Trophoblast cell (in vitro differentiated cells and primary cell): ENCODE measurements around the gene MYCN.

ENCODE experiments used
- DNase-seq, 2 donors: peaks; one replicate each; pipeline ENCODE4 v3.0.0-alpha.2; 2016
- H2AFZ ChIP-seq: 2 replicates; pipeline ENCODE4 v1.6.1; 2013; ENCODE audit warnings: low read length, moderate library complexity, mild to moderate bottlenecking; ENCODE audit not compliant: insufficient read depth, poor library complexity
- H2AK5ac ChIP-seq: 2 replicates; pipeline ENCODE4 v1.6.1; 2013; ENCODE audit warnings: mild to moderate bottlenecking, low read length
- H2BK120ac ChIP-seq: 2 replicates; pipeline ENCODE4 v1.6.1; 2013; ENCODE audit warnings: low read length, mild to moderate bottlenecking, moderate library complexity; ENCODE audit not compliant: insufficient read depth, poor library complexity
- H2BK12ac ChIP-seq: 2 replicates; pipeline ENCODE4 v1.6.1; 2013; ENCODE audit warnings: mild to moderate bottlenecking, low read length, moderate library complexity
- H2BK5ac ChIP-seq: 2 replicates; pipeline ENCODE4 v1.6.1; 2013; ENCODE audit warnings: low read length, low read depth, moderate library complexity, mild to moderate bottlenecking; ENCODE audit not compliant: poor library complexity
- H3K14ac ChIP-seq: 2 replicates; pipeline ENCODE4 v1.6.1; 2013; ENCODE audit warnings: mild to moderate bottlenecking, low read length
- H3K18ac ChIP-seq: 2 replicates; pipeline ENCODE4 v1.6.1; 2013; ENCODE audit warnings: mild to moderate bottlenecking, low read length
- H3K23ac ChIP-seq: 2 replicates; pipeline ENCODE4 v1.6.1; 2013; ENCODE audit warnings: low read length
- H3K27ac ChIP-seq: 2 replicates; pipeline ENCODE4 v1.5.1; 2013; ENCODE audit warnings: low read depth, mild to moderate bottlenecking, inconsistent platforms, low read length, moderate library complexity
- H3K27me3 ChIP-seq: 2 replicates; pipeline ENCODE4 v1.6.1; 2013; ENCODE audit warnings: inconsistent platforms, mild to moderate bottlenecking, low read length, moderate library complexity; ENCODE audit not compliant: insufficient read depth
- H3K36me3 ChIP-seq, 2 experiments: 1 replicate in 1 of 2; 2 replicates in 1 of 2; pipeline ENCODE4 v1.6.1; 2013; ENCODE audit warnings: low read length in 2 of 2, mild to moderate bottlenecking in 2 of 2, moderate library complexity in 1 of 2; ENCODE audit not compliant: insufficient read depth in 2 of 2, control insufficient read depth in 1 of 2
- H3K4ac ChIP-seq: 2 replicates; pipeline ENCODE4 v1.6.1; 2013; ENCODE audit warnings: low read depth, mild to moderate bottlenecking, low read length, moderate library complexity
- H3K4me1 ChIP-seq, 2 experiments: 1 replicate in 1 of 2; 2 replicates in 1 of 2; pipeline ENCODE4 v1.6.1; 2013; ENCODE audit warnings: low read length in 2 of 2, mild to moderate bottlenecking in 2 of 2, moderate library complexity in 1 of 2; ENCODE audit not compliant: insufficient read depth in 2 of 2, control insufficient read depth in 1 of 2
- H3K4me2 ChIP-seq: 2 replicates; pipeline ENCODE4 v1.6.1; 2013; ENCODE audit warnings: inconsistent platforms, mild to moderate bottlenecking, low read length, moderate library complexity
- H3K4me3 ChIP-seq: 2 replicates; pipeline ENCODE4 v1.5.1; 2013; ENCODE audit warnings: mild to moderate bottlenecking, low read depth, low read length, inconsistent platforms
- H3K79me1 ChIP-seq: one replicate; pipeline ENCODE4 v1.6.1; 2013; ENCODE audit warnings: low read length
- H3K79me2 ChIP-seq: 2 replicates; pipeline ENCODE4 v1.6.1; 2013; ENCODE audit warnings: low read length, mild to moderate bottlenecking; ENCODE audit not compliant: control insufficient read depth, insufficient read depth, poor library complexity
- H3K9ac ChIP-seq: 2 replicates; pipeline ENCODE4 v1.6.1; 2013; ENCODE audit warnings: mild to moderate bottlenecking, low read length
- H3K9me3 ChIP-seq: 2 replicates; pipeline ENCODE4 v1.6.1; 2013; ENCODE audit warnings: low read depth, mild to moderate bottlenecking, control low read depth, inconsistent platforms, low read length; ENCODE audit not compliant: insufficient read depth
- H4K12ac ChIP-seq: 2 replicates; pipeline ENCODE4 v1.6.1; 2013; ENCODE audit warnings: low read depth, mild to moderate bottlenecking, low read length, moderate library complexity
- H4K8ac ChIP-seq: 2 replicates; pipeline ENCODE4 v1.6.1; 2013; ENCODE audit warnings: low read depth, mild to moderate bottlenecking, low read length, moderate library complexity
- H4K91ac ChIP-seq: one replicate; pipeline ENCODE4 v1.6.1; 2013; ENCODE audit warnings: low read depth, mild to moderate bottlenecking, low read length, moderate library complexity
- WGBS: extraction: QIAGEN DNeasy Blood & Tissue Kit; methylation state at CpG from one replicate; pipeline ENCODE4 v1.1.7; 2013; ENCODE audit warnings: missing lambda C conversion rate; ENCODE audit not compliant: insufficient read length, insufficient coverage; ENCODE audit errors: extremely low coverage; 5-methylcytosine and 5-hydroxymethylcytosine counted together

The MYCN gene

DNA sequence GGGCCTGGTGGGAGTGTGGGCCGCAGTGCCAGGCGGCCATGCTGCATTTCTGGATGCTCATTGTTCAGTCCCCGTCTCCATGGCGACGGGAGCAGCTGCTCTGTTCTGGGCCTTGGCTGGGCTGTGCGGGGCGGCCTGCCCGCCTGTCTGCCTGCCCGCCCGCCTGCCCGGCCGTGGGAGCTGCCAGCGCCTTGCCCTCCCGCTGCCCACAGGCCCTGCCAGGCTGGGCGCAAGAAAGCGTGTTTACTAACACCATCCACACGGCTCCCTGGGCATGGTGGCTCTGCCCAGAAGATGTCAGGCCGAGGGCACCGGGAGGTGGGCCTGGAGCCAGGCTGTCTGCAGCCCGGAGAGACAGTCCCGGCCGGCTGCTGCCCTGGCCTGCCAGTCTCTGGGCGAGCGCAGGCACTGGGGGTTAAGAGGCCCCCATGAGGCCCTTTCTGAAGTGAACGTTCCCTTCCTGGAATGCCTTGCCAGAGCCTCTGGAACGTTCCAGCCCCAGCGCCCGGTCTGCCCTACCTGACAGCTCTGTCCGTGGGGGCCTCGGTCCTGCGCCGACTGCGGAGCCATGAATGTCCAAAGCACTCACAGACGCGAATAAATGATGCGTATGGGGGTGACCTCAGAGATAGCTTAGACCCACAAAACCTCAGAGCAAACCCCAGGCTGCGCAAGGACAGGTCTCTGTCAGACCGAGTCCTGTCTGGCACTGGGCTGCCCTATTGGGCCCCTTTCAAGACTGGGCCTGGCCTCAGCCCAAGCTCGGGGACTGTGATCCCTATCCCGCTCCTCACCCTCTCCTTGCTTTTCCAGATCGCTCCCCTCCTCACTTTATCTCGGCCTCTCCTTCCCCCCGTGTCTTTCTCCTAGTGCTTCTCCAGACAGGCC is 44.3 kb downstream of the MYCN start:
- no peak overlapping the region for H2AK5ac ChIP-seq
- no peak overlapping the region for H3K4me2 ChIP-seq
- no peak overlapping the region for H3K9ac ChIP-seq
- no peaks in the 10 kb centered on the region for H3K9me3 ChIP-seq
- H4K12ac ChIP-seq: no peak overlapping the region
- peak overlapping the region; percentile 3 for H3K4me3 ChIP-seq
- H3K79me1 ChIP-seq: peaks cover 2% of the 10 kb centered on the region
- no peak overlapping the region for H3K18ac ChIP-seq
- no peak overlapping the region for H3K4ac ChIP-seq
- H3K79me2 ChIP-seq: no peaks in the 10 kb centered on the region
- H4K91ac ChIP-seq: no peak overlapping the region
- no peak for DNase-seq
- no peak overlapping the region for H2BK5ac ChIP-seq
- WGBS: no CpG with 5 or more reads among the region's 43 CpGs
- H3K4me1 ChIP-seq: peaks cover 13 to 17% of the 10 kb centered on the region in 2 experiments
- H2BK120ac ChIP-seq: no peak overlapping the region
- H4K8ac ChIP-seq: no peak overlapping the region
- H3K23ac ChIP-seq: no peak overlapping the region
- H3K27ac ChIP-seq: no peak overlapping the region
- no peak overlapping the region for H2BK12ac ChIP-seq
- H3K14ac ChIP-seq: no peak overlapping the region
- no peaks in the 10 kb centered on the region for H3K27me3 ChIP-seq
- H3K36me3 ChIP-seq: no peaks in the 10 kb centered on the region
- no peak overlapping the region for H2AFZ ChIP-seq

DNA sequence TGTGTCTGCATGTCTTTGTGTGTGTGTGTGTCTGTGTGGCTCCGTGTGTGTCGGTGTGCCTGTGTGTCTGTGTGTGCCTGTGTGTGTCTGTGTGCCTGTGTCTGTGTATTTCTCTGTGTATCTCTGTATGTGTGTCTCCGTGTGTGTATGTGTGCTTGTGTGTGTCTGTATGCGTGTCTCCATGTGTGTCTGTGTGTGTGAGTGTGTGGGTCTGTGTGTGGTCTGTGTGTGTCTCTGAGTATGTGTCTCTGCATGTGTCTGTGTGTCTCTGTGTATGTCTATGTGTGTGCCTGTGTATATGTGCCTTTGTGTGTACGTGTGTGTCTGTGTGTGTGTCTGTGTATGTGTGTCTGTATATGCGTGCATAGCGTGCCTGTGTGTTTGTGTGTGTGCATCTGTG is 45.2 kb downstream of the MYCN start:
- no peak overlapping the region for H4K12ac ChIP-seq
- DNase-seq: no peak
- H3K18ac ChIP-seq: no peak overlapping the region
- H3K27ac ChIP-seq: no peak overlapping the region
- no peak overlapping the region for H2BK5ac ChIP-seq
- peaks cover 2% of the 10 kb centered on the region for H3K79me1 ChIP-seq
- no peak overlapping the region for H4K8ac ChIP-seq
- no CpG with 5 or more reads among the region's 7 CpGs for WGBS
- H3K36me3 ChIP-seq: no peaks in the 10 kb centered on the region
- no peak overlapping the region for H2AFZ ChIP-seq
- H3K79me2 ChIP-seq: peaks cover 2% of the 10 kb centered on the region
- peak overlapping the region; percentile 10 for H3K14ac ChIP-seq
- H3K4me3 ChIP-seq: peak overlapping the region; percentile 4
- no peak overlapping the region for H4K91ac ChIP-seq
- H3K9me3 ChIP-seq: no peaks in the 10 kb centered on the region
- H3K4me2 ChIP-seq: no peak overlapping the region
- no peak overlapping the region for H3K4ac ChIP-seq
- H2AK5ac ChIP-seq: peak overlapping the region; percentile 16
- no peak overlapping the region for H3K9ac ChIP-seq
- no peaks in the 10 kb centered on the region for H3K27me3 ChIP-seq
- no peak overlapping the region for H3K23ac ChIP-seq
- peaks cover 16 to 25% of the 10 kb centered on the region in 2 experiments for H3K4me1 ChIP-seq
- no peak overlapping the region for H2BK120ac ChIP-seq
- H2BK12ac ChIP-seq: no peak overlapping the region

DNA sequence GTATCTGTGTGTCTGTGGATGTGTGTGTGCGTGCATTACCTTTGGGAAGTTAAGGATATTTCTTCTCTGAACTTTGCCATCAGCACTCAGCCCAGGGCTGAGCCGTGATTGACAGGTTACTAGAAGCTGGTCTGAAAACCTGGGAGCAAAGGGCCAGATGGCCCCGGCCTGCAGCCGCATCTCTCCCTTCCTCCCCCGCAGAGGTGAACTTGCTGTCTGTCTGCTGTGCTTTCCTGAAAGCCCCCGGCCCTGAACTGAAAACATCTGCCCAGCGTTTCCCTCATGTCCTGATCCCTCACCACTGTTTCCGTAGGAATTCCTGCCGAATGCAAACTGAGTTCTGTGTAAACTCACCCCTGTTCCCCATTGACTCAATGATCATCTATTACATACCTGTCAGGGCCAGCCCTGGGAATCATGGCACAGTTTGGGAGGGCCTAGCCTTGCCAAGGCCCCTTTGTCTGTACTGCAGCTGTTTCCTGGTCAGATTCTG is 45.8 kb downstream of the MYCN start:
- peaks cover 16 to 27% of the 10 kb centered on the region in 2 experiments for H3K4me1 ChIP-seq
- no peaks in the 10 kb centered on the region for H3K27me3 ChIP-seq
- no peak overlapping the region for H3K14ac ChIP-seq
- H4K91ac ChIP-seq: no peak overlapping the region
- H3K4ac ChIP-seq: no peak overlapping the region
- no peak overlapping the region for H2BK5ac ChIP-seq
- H3K79me2 ChIP-seq: peaks cover 2% of the 10 kb centered on the region
- no peak overlapping the region for H4K8ac ChIP-seq
- no peak overlapping the region for H3K9ac ChIP-seq
- peak overlapping the region; percentile 37 for H3K23ac ChIP-seq
- H3K4me3 ChIP-seq: no peak overlapping the region
- H3K18ac ChIP-seq: no peak overlapping the region
- H3K36me3 ChIP-seq: no peaks in the 10 kb centered on the region
- H3K4me2 ChIP-seq: no peak overlapping the region
- WGBS: no CpG with 5 or more reads among the region's 9 CpGs
- no peak overlapping the region for H2BK120ac ChIP-seq
- H4K12ac ChIP-seq: no peak overlapping the region
- H3K9me3 ChIP-seq: no peaks in the 10 kb centered on the region
- DNase-seq: no peak
- H3K79me1 ChIP-seq: peaks cover 2% of the 10 kb centered on the region
- no peak overlapping the region for H2BK12ac ChIP-seq
- H2AK5ac ChIP-seq: no peak overlapping the region
- no peak overlapping the region for H2AFZ ChIP-seq
- no peak overlapping the region for H3K27ac ChIP-seq

DNA sequence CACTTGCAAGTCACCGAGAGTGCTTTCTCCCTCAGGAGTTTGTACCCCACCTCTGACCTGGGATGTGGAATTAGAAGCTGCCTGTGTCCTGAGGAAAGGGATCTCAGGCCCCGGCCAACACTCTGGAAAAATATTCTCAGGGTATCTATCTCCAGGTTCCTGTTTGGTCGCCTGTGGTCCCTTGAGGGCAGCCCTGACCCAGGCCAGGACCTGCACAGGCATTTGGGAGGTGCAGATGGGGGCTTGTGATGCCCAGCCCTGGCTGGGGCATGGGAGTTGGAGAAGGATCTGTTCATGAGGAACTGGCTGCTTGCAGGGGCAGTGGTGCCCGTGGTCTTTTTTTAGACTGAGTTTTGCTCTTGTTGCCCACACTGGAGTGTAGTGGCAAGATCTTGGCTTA is 46.3 kb downstream of the MYCN start:
- no peaks in the 10 kb centered on the region for H3K36me3 ChIP-seq
- no peak overlapping the region for H3K9ac ChIP-seq
- no peak overlapping the region for H3K4me2 ChIP-seq
- no peak overlapping the region for H2AFZ ChIP-seq
- peaks cover 15 to 30% of the 10 kb centered on the region in 2 experiments for H3K4me1 ChIP-seq
- no peaks in the 10 kb centered on the region for H3K27me3 ChIP-seq
- no peak for DNase-seq
- H4K91ac ChIP-seq: no peak overlapping the region
- H3K9me3 ChIP-seq: no peaks in the 10 kb centered on the region
- no peak overlapping the region for H4K12ac ChIP-seq
- H3K79me1 ChIP-seq: peaks cover 2% of the 10 kb centered on the region
- H3K14ac ChIP-seq: no peak overlapping the region
- no peak overlapping the region for H3K4me3 ChIP-seq
- H2BK120ac ChIP-seq: no peak overlapping the region
- no peak overlapping the region for H2AK5ac ChIP-seq
- H3K27ac ChIP-seq: no peak overlapping the region
- no peak overlapping the region for H4K8ac ChIP-seq
- no peak overlapping the region for H2BK5ac ChIP-seq
- H3K79me2 ChIP-seq: peaks cover 2% of the 10 kb centered on the region
- no CpG with 5 or more reads among the region's 4 CpGs for WGBS
- H2BK12ac ChIP-seq: no peak overlapping the region
- no peak overlapping the region for H3K23ac ChIP-seq
- no peak overlapping the region for H3K18ac ChIP-seq
- no peak overlapping the region for H3K4ac ChIP-seq
